ENCODE results near the gene ATP2B2.
A peak's percentile ranks its signal among the peaks of the same experiment; 100 is the strongest.

The ATP2B2 gene

DNA sequence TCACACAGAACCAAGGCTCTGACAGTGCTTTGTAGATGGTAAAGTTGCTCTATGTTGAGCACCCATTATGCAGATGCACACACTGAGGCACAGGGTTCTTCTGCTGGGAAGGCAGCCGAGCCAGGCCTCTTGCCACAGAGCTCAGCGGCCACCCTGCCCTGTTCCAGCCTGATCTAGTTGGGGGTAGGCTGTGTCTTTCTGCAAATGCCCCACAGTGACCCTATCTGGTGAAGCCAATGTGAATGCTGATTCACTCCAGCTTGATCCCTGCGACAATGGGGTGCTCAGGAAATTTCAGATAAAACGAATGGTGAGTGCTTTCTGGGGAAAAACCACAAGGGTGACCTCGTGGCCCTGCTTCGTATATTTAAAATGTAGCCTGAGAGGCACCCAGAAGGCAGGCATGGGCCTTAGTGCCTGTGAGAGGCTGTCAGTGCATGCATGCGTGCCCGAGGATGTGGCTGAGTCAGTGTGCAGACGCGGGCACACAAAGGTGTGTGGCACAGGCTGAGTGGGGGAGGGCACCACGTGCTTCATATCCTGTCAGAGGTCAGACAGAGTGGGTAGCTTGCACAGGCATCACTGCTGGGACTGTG, 85.7 kb downstream of the ATP2B2 start:
- no peak overlapping the region for H3K4me3 ChIP-seq (ENCODE audit: low read depth, low read length)
- TF ChIP-seq, protein P1, sequence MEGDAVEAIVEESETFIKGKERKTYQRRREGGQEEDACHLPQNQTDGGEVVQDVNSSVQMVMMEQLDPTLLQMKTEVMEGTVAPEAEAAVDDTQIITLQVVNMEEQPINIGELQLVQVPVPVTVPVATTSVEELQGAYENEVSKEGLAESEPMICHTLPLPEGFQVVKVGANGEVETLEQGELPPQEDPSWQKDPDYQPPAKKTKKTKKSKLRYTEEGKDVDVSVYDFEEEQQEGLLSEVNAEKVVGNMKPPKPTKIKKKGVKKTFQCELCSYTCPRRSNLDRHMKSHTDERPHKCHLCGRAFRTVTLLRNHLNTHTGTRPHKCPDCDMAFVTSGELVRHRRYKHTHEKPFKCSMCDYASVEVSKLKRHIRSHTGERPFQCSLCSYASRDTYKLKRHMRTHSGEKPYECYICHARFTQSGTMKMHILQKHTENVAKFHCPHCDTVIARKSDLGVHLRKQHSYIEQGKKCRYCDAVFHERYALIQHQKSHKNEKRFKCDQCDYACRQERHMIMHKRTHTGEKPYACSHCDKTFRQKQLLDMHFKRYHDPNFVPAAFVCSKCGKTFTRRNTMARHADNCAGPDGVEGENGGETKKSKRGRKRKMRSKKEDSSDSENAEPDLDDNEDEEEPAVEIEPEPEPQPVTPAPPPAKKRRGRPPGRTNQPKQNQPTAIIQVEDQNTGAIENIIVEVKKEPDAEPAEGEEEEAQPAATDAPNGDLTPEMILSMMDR (IDR thresholded peaks at IDR 0.05; ENCODE audit: low read depth, low read length): no peak
- no peaks in the 10 kb centered on the region for H3K36me3 ChIP-seq
- no peaks in the 10 kb centered on the region for H3K9me3 ChIP-seq
- no peaks in the 10 kb centered on the region for H3K27me3 ChIP-seq
- no peaks in the 10 kb centered on the region for H3K4me1 ChIP-seq
- DNase-seq: no peak

DNA sequence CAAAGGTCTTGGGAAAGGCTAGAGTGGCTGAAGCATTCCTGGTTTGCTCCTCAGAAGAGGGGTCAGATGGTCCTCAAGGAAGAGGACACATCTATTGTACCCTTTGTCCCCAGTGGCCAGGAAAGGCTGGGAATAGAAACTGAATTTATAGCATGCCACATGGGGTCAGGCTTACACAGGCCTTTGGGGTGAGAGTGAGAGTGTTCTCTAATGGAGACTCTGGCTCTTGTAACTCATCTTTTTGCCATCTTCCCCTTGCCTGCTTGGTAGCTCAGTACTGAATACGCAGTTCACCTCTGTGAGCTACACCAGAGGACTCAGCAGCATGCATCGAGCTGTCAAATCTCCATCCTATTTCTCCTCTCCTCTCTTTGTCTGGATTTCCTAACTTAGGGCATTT, 87.5 kb downstream of the ATP2B2 start:
- no peak for DNase-seq
- Histone ChIP-seq H3K36me3 (no peaks in the 10 kb centered on the region), H3K4me1 (no peaks in the 10 kb centered on the region), H3K27me3 (no peaks in the 10 kb centered on the region), H3K9me3 (no peaks in the 10 kb centered on the region), H3K4me3 (ENCODE audit: low read depth, low read length) (no peak overlapping the region)
- TF ChIP-seq, protein P1 (IDR thresholded peaks at IDR 0.05; ENCODE audit: low read depth, low read length): peak; percentile 38

GRCh38 chr3:10416730-10417300, 88.6 kb downstream of the ATP2B2 start:
- Histone ChIP-seq H3K36me3 (no peaks in the 10 kb centered on the region), H3K4me3 (ENCODE audit: low read depth, low read length) (no peak overlapping the region), H3K27me3 (no peaks in the 10 kb centered on the region), H3K9me3 (no peaks in the 10 kb centered on the region), H3K4me1 (no peaks in the 10 kb centered on the region)
- TF ChIP-seq, protein P1 (IDR thresholded peaks at IDR 0.05; ENCODE audit: low read depth, low read length): no peak
- DNase-seq: no peak

DNA sequence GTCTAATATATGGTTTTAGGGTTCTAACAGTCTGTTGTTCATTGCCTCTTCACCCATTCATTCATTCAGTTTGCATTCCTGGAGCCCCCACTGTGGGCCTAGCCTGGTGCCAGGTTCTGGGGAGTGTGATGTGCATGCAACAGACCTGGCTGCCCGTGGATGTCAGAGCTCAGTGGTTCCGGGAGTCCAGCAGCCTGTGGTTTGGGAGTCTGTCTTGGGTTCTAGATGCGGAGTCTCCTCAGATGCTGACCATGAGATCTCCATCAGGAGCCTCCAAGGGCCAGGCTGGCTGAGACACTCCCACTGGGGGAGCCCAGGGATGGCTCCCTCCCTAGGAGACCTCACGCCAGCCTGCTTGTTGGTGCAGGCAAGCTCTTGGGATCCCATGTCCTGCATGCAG, 92.3 kb downstream of the ATP2B2 start:
- no peaks in the 10 kb centered on the region for H3K9me3 ChIP-seq
- TF ChIP-seq, protein P1 (IDR thresholded peaks at IDR 0.05; ENCODE audit: low read depth, low read length): no peak
- H3K36me3 ChIP-seq: no peaks in the 10 kb centered on the region
- H3K4me1 ChIP-seq: no peaks in the 10 kb centered on the region
- no peak for DNase-seq
- no peak overlapping the region for H3K4me3 ChIP-seq (ENCODE audit: low read depth, low read length)
- no peaks in the 10 kb centered on the region for H3K27me3 ChIP-seq

- TF ChIP-seq, protein P1 (IDR thresholded peaks at IDR 0.05; ENCODE audit: low read depth, low read length): no peak
- no peaks in the 10 kb centered on the region for H3K36me3 ChIP-seq
Measured at GRCh38 chr3:10411598-10412332, 93.6 kb downstream of the ATP2B2 start.

More at GRCh38 chr3:10411598-10412332, 93.6 kb downstream of the ATP2B2 start:
- Histone ChIP-seq H3K9me3 (no peaks in the 10 kb centered on the region), H3K4me3 (ENCODE audit: low read depth, low read length) (no peak overlapping the region), H3K4me1 (no peaks in the 10 kb centered on the region), H3K27me3 (no peaks in the 10 kb centered on the region)
- no peak for DNase-seq

Data from BE2C (cell line).